Endothelial cell (in vitro differentiated cells): ENCODE data around the gene C17orf50. TPM values are rescaled to one million over a fixed set of nuclear protein-coding genes. Genes with fewer than 3 reads are reported as not detected.

Experiments used
- DNase-seq: peaks from one replicate; pipeline ENCODE4 v3.0.0; 2021; ENCODE audit warnings: low spot score
- H3K27ac Mint-ChIP-seq: one replicate; pipeline ENCODE4 v1.8.0; 2021; ENCODE audit warnings: mixed read lengths, inconsistent platforms; ENCODE audit not compliant: unreplicated experiment
- H3K27me3 Mint-ChIP-seq: one replicate; pipeline ENCODE4 v1.8.0; 2021; ENCODE audit warnings: mild to moderate bottlenecking, moderate library complexity, mixed read lengths, inconsistent platforms; ENCODE audit not compliant: unreplicated experiment
- H3K36me3 Mint-ChIP-seq: one replicate; pipeline ENCODE4 v1.8.0; 2021; ENCODE audit warnings: mild to moderate bottlenecking, low read depth, mixed read lengths, inconsistent platforms; ENCODE audit not compliant: unreplicated experiment
- H3K4me1 Mint-ChIP-seq: one replicate; pipeline ENCODE4 v1.8.0; 2021; ENCODE audit warnings: mild to moderate bottlenecking, mixed read lengths, inconsistent platforms; ENCODE audit not compliant: unreplicated experiment
- H3K4me3 Mint-ChIP-seq: one replicate; pipeline ENCODE4 v1.8.0; 2021; ENCODE audit warnings: mild to moderate bottlenecking, mixed read lengths, inconsistent platforms; ENCODE audit not compliant: unreplicated experiment
- H3K9me3 Mint-ChIP-seq: one replicate; pipeline ENCODE4 v1.8.0; 2021; ENCODE audit warnings: mixed read lengths, inconsistent platforms; ENCODE audit not compliant: unreplicated experiment
- CTCF ChIP-seq: fragments of 200-600 bp; sonication (generic); IDR thresholded peaks from one replicate; pipeline ENCODE4 v1.5.0; 2021; ENCODE audit warnings: antibody characterized with exemption; ENCODE audit not compliant: unreplicated experiment
- total RNA-seq: library from RNA; stranded (reverse); fragmentation: NEBNext Ultra II Directional; extraction: Animal tissue kit (Norgen Biotek cat#: 25700); gene quantifications from one replicate; pipeline ENCODE4 v1.2.1, GENCODE V29; 2021; ENCODE audit not compliant: unreplicated experiment

C17orf50 gene
- total RNA-seq, 1 donor from 2014 or later: 0.90 TPM

- Mint-ChIP-seq H3K4me3 (no peak overlapping the region), H3K27me3 (peaks cover 13% of the 10 kb centered on the region), H3K9me3 (no peaks in the 10 kb centered on the region), H3K4me1 (peaks cover 27% of the 10 kb centered on the region), H3K36me3 (no peaks in the 10 kb centered on the region), H3K27ac (no peak overlapping the region)
- DNase-seq: no peak
- no peak for TF ChIP-seq CTCF
Measured at GRCh38 chr17:35773129-35773528, 12.4 kb downstream of the C17orf50 start.

GRCh38 chr17:35773679-35774425 is 13.2 kb downstream of the C17orf50 start:
- Mint-ChIP-seq H3K4me1 (peaks cover 27% of the 10 kb centered on the region), H3K27ac (peak overlapping the region; percentile 88), H3K36me3 (no peaks in the 10 kb centered on the region), H3K4me3 (no peak overlapping the region), H3K27me3 (peaks cover 13% of the 10 kb centered on the region), H3K9me3 (no peaks in the 10 kb centered on the region)
- DNase-seq: no peak
- no peak for TF ChIP-seq CTCF

- Mint-ChIP-seq H3K36me3 (no peaks in the 10 kb centered on the region), H3K27me3 (peaks cover 13% of the 10 kb centered on the region), H3K9me3 (no peaks in the 10 kb centered on the region), H3K4me3 (no peak overlapping the region), H3K4me1 (peaks cover 27% of the 10 kb centered on the region), H3K27ac (no peak overlapping the region)
- no peak for DNase-seq
- no peak for TF ChIP-seq CTCF
Measured at GRCh38 chr17:35774499-35774898, 13.8 kb downstream of the C17orf50 start.

- no peak for DNase-seq
- peaks cover 13% of the 10 kb centered on the region for H3K27me3 Mint-ChIP-seq
- peaks cover 27% of the 10 kb centered on the region for H3K4me1 Mint-ChIP-seq
- H3K9me3 Mint-ChIP-seq: no peaks in the 10 kb centered on the region
- H3K27ac Mint-ChIP-seq: no peak overlapping the region
- H3K4me3 Mint-ChIP-seq: no peak overlapping the region
- TF ChIP-seq CTCF: no peak
- H3K36me3 Mint-ChIP-seq: no peaks in the 10 kb centered on the region
Measured at GRCh38 chr17:35775039-35775438, 14.4 kb downstream of the C17orf50 start.

GRCh38 chr17:35775583-35775982 is 14.9 kb downstream of the C17orf50 start:
- no peak for DNase-seq
- peaks cover 27% of the 10 kb centered on the region for H3K4me1 Mint-ChIP-seq
- H3K27me3 Mint-ChIP-seq: peaks cover 13% of the 10 kb centered on the region
- no peak for TF ChIP-seq CTCF
- no peak overlapping the region for H3K27ac Mint-ChIP-seq
- H3K9me3 Mint-ChIP-seq: no peaks in the 10 kb centered on the region
- no peak overlapping the region for H3K4me3 Mint-ChIP-seq
- H3K36me3 Mint-ChIP-seq: no peaks in the 10 kb centered on the region
